Brain pericyte (primary cell): ENCODE measurements around the gene TXNDC11.

Source experiments
- DNase-seq: peaks from one replicate; pipeline ENCODE4 v3.0.0-alpha.2; 2012; ENCODE audit warnings: low read depth, low spot score

Gene TXNDC11

DNA sequence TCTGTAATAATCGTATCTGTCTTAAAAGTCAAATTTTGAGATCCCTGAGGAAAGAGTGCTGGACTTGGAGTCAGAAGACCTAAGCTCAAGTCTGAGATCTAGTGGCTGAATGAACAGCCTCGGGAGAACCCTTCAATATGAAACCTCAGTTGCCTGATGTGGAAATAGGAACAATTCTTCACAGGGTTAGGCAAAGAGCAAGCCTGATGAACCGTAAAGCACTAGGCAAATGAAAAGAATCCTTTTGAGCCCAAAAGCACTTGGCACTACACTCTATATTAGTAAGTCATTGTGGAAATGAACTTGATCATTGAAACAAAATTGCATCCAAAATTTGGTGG, 20.2 kb downstream of the TXNDC11 start:
- no peak for DNase-seq

DNA sequence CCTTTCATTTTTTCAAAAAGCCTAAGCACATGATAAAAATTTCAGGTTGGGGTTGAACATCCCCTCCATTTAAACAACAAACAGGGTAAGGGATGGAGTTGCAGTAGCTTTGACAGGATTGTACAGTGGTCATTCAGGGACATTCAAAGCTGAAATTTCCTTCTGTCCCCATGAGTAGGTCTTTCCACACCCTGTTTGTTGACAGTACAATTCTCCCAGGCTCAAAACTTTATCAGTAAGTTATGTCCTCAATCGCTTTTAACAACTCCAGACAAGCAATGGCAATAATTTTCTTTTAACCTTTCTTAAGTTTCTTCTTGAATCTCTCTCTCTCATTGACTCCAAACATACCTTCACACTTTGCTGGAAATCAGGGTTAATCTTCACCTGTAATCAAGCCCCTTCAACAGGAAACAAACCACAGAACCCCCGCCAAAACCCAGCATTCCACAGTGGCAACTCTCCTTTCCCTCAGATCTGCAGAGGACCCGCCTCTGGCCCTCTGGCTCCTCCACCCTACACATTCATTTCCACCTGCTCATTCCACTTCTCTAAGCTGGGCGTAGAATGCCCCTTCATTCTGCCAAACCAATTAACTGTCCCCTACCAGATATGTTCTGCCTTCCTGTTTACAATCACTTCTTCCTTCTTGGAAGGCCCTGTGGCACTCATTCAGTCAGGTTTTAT, 20.7 kb downstream of the TXNDC11 start:
- no peak for DNase-seq

DNA sequence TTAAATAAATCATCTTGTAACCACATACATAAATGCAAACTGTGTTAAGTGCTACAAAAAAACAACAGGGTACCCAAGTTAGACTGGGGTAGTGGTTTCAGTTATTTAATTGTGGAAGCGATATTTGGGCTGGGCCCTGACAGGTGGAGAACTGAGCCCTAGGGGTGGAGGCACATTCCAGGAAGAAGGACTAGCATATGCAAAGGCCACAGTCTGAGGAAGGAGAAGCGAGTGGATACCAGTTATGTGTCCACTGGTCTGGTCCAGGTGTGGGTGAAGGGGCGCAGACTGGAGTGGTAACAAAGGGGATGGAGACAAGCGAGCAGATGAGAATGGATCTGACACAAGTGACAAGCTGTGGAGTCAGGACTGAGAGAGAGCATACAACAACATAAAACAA, 22.9 kb downstream of the TXNDC11 start:
- no peak for DNase-seq

DNA sequence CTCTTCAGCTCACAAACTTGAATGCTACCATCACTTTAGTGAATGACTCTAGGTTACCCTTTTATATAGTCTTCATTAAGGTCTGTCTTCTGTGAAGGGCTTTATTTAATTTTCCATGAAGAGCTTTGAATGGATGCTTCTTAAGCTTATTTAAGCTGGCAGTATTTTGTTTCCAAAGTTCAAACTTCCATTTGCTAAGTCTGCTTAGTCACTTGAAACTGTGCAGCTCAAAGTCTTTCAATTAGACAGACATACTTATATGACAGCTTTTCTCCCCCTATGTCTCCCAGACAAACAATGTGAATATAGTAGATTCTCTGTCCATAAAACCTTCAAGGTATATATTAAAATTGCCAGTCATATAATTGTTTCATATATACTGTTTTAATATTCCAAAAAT, 23.5 kb downstream of the TXNDC11 start:
- no peak for DNase-seq

DNA sequence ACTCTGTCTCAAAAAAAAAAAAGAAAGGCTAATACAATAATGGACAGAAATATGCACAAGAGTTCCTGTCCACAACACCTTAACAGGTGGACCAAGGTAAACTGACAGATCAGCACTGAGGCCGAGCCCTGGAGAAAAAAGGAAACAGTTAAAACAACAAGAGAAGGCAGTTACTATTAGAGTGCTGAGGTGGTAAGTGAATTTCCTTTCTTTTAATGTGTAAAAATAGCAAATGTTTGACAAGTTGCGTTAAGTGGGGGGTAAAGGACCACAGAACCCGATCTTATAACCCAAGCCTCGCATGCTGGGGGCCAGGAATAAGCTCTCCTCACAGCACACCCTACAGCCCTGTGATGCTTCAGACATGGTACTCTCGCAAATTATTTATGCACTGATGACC, 24.8 kb downstream of the TXNDC11 start:
- no peak for DNase-seq

DNA sequence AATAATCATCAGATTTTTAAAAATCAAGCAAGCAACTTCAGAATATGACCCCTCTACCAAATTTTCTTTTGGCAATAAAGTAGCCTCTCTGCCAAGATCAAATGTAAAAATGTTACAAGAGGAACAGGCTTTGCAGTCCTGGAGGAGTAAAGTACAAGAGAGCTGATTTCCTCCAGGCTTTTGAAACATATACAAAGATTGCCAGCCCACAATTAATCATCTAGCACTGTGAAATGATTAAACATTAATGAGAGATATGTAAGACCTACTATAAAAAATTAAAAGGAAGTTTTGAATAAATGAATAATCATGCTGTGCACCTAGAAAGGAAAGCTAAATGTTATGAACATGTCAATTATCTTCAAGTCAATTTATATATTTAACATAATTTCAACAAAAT, 26.3 kb downstream of the TXNDC11 start:
- DNase-seq: no peak

DNA sequence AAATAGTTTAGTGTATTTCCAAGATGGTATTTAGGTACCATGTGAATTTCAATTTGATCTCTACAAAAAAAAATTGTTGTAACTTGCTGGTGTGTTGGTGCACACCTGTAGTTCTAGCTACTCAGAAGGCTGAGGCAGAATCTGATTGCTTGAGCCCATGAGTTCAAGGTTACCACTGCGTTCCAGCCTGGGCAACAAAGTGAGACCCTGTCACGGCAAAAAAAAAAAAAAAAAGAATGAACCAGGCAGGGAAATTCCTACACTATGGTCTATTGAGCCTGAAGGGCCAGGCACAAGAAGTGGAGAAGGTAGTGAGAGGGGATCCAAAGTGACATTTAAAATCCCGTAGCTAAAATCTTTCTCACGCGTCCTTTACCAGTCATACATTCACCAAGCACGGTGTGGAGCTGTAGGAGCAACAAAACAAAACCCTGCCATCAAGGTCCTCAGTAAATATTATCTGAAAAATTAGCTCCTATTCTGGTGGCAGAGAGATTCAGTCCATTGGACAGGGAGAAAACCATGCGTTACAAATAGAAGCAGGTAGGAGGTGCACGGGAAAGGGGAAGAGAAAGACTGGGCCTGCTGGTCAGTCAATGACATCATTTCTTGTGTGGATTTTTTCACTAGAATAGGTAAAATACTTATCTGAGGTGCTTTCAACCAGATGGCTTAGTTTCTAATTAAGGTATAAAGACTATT, 27.3 kb downstream of the TXNDC11 start:
- DNase-seq: no peak

DNA sequence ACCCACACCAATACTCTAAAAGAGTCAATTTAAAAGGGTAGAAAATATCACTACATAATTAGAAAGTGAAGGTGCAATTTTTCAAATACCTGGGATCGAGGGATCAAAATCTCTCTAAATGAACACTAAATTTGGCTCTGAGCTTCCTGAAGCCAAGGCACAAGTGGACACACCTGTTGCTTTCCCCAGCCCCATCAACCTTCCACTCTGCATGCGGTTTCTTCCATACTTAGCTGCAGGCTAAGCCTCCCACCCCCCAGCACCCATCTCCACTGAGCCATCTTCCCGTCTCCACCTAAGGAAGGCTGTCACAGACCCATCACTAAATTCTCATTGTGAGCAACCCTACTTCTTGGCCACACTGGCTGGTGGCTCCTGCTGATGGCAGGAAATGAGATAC, 30.5 kb downstream of the TXNDC11 start:
- DNase-seq: no peak

DNA sequence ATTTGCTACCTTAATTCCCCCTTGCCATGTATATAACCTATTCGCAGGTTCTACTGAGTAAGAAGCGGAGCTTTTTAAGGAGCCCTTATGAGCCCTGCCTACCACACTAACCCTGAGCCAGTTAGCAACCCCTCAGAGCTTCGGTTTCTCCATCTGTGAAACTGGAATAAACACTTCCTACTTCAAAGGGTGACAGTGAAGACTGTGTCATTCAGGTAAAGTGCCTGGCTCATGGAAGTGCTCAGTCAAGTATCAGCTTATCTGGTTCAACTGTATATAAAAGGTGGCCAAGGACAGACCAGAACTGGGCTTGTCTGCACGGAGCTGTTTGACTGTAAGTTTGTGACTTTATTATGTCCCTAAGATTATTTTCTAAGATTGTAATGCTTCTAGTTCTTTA, 31.0 kb downstream of the TXNDC11 start:
- no peak for DNase-seq

DNA sequence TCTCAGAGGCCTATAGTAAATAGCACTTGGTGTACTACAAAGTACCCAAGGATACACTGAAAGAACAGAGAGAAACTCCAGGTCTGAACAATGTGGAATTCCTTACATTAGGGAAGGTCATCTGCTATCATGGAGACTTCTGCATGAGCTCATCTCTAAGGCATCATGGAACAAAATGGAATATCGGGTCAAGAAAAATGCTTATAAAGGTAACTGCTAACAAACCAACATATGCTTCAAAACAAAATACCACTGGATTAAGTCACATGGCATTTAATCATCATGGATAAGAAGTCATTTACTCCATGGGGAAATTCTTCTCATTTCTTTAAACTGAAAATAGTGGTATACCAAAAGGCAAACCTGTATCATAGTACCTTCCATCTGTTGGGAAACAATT, 34.2 kb downstream of the TXNDC11 start:
- no peak for DNase-seq

DNA sequence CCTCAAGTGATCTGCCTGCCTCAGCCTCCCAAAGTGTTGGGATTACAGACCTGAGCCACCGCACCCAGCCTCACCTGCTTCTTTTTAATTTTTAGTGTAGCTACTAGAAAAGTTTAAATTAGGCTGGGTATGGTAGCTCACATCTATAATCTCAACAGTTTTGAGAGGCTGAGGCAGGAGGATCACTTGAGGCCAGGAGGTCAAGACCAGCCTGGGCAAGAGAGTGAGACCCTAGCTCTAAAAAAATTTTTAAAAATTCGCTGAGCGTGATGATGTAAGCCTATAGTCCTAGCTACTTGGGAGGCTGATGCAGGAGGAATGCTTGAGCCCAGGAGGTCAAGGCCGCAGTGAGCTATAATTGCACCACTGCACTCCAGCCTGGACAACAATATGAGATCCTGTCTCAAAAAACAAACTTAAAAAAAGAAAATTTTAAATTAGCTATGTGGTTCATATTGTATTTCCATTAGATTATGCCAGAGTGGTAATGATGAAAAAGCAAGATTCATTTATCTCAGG, 34.9 kb downstream of the TXNDC11 start:
- no peak for DNase-seq

DNA sequence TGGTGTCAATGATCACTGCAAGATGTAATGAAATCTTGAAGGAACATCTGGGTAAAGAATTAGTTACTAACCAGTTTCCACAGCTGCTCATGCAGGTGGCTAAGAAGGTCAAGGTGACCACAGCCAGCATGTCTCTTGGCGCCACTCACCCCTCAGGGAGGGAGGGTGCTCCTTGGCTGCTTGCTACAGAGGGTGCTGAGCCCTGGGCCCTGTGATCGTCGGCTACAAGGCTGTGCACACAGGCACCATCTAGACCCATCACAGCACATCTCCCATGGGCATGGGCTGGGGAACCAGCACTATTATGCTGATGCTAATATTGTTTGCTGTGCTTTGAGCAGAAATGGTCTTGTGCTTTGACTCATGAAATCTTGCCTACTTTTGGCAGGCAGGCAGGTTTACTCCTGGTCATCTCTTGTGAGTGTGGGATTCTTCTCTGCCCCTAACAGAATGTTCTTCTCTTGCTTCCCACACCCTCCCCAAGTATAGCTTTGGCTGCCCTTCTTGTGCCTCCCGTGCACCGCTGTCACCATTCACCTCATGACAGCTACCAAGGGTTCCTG, 36.4 kb downstream of the TXNDC11 start:
- DNase-seq: no peak

DNA sequence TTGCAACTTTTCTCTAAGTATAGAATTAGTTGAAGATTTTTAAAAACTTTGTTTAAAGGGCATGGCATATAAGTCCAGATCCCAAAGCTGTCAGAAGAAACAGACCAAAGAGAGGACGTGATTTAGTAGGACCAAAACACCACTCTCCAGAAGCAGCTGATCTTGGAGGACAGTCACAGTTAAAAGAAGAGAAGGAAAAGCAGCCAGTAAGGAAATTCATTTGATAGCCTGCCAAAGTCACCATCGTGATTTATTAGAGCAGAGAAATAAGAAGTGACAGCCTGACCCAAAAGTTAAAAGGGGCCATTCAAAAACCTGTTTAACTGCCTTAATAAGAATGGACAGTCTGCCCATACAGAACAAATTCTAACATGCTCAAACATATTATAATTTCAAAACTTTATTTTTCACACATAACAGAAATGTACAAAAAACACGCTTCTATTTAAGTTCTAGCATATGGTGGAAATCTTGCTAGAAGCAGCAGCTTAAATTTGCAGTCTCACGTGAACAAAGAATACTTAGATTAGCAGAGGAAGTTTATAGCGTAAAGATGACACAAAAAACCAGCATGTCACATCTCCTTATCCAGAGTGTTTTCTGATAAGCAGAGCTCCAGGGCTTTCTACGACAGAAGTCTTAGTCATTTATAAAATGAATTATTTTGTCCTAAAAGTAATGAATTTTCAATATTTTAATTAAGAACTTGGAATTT, 37.2 kb downstream of the TXNDC11 start:
- no peak for DNase-seq

DNA sequence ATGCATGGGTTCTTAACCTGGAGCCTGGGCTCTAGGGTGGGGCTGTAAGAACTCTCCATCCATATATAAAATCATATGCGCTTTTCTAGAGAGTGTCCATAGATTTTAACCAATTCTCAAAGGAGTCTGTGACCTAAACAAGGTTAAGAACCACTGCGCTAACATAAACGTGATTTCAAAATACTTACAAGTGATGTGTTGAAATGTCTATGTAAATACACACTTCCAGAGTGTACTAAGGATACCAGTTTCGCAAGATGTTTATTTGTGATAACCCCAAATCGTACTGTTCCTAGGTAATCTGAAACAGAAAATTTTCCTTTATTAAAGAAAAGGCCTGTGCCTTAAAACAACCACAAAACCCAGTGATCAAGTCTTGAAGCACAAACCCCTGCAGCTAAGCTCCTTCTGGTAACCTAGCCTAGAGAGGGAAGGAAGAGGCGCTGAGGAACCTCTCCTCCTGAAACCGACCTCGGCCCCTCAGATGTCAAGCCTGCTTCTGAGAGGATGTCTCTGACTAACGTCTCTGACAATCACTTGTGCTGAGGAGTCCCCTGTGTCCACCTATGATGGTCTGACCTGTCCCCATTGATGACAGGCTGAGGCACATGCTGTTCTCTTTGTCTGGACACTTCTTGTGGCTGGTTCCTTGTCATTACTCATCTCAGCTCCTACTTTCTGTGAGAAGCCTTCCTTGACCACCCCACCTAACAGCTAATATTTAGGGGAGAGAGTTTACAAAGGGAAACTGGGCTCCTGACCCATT, 42.2 kb downstream of the TXNDC11 start:
- DNase-seq: no peak

DNA sequence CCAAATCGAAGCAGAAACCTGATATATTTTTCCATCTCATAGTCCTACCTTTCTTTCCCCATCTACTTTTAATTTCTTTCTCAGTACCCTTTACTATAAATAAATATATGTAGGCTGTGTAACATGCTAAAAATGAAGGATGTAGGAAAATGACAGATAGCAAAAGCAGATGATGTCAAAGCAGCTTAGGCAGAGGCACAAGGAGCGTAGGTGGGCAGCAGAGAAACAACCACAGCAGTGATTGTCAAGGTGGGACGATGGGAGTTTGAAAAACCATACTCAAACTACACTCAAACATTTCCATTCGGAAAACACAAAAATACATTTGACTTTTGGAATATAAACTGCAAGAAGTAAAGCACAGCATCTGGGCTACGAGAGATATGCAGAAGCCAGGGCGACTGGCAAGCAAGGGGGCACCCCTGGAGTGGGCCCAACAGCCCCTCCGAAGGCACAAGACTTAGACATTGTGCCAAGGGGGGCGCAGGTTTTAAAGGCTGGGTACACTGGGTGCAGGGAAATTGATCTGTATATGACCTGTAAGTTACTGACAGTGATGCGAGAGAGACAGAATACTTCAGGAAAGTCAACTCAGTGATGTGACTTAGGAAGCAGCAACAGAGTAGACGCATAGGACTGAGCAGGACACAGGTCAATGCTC, 43.3 kb downstream of the TXNDC11 start:
- no peak for DNase-seq

DNA sequence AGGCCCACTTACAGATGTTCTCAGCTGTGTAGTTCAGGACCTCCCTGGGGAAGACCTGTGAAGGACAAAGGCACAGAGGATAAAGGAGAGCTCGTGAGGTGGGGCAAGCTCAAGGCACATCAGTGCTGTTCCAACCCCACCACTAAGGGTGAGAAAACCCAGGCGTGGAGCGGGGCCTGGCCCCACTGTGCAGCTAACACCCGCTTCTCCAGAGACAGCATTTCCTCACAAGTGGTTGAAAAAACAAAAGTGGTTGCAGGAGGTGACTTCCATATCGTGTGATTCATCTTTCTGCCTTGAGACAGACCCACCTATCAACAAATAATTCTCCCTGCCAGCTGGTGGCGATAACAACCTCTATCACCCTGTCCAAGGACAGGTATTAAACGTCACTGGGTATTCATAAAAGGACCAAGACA, 44.4 kb downstream of the TXNDC11 start:
- DNase-seq: no peak

DNA sequence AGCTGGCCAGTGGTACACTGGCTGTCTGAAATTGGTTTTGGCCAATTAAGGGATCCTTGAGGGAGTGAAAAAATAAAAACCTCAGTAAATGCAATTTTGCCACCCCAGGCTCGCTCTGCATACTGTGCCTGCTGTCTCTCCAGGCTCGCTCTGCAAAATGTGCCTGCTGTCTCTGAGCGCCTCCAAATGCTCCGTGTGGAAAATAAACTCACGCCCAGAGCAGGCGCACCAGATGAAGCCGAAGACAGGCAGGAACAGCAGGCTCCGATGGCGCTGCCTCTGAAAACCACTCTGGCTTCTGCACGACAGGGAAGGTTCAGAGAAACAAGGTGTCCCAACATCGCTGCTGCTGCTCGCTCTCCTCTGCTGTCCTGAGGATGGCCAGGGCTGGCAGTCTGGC, 45.3 kb downstream of the TXNDC11 start:
- no peak for DNase-seq

DNA sequence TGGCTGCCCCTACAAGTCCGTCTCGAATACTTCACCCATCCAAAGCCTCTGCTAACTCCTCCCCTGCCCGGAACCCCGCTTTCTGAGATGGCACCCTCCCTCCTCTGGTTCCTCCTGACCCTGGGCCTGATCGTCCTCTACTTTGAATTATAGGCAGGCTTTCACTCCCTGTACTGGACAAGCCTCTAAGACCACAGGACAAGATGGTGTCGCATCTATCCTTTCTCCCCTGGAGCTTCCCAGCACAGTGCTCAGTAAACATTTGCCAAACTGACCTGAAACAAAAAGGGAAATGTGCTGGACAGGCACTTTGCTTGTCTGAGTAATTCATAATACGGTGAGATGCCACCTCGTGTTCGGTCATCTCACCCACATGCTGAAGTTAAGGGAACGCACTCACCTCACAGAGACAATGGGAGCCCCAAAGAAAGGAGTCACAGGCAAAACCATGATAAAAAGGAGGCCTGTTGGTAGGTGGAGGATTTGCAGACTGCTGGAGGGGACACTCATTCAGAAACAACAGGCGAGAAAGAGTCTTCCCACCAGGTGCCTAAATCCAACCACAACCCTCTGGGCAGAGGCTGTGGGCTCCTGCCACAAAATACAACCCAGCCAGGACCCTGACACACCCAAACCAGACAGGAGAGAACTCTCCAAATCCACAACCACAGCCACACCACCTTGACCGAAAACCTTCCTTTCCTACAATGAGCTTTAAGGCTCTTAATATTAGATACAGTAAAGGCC, 46.2 kb downstream of the TXNDC11 start:
- DNase-seq: no peak

DNA sequence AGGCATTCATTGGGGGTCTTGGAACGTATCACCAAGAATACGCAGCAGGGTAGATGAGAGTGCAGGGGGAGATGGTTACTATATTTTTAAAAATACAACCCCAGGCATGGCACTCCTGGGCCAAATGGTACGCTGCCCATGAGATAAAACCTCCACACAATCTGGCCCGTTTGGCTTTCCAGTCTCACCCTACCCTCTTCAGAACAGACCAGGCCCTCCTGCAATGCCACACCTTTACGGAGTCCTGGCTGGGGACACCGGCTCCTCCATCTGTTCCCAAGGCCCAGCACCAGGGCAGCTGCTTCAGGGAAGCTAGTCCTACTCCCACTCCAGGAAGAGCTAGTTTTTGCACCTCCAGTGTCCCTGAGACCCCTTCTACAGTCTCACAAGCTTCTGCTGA, 50.0 kb downstream of the TXNDC11 start:
- DNase-seq: no peak

DNA sequence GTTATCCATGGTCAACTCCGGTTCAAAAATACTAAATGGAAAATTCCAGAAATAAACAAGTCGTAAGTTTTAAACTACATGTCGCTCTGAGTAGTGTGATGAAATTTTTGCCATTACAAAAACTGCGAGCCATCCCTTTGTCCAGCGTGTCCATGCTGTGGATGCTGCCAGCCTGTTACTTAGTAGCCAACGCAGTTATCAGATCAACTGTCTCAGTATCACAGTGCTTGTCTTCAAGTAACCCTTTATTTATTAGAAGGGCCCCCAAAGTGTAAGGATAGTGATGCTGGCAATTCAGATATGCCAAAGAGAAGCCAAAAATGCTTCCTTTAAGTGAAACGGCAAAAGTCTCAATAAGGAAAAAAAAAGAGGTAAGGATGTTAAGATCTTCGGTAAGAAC, 50.5 kb downstream of the TXNDC11 start:
- DNase-seq: no peak

DNA sequence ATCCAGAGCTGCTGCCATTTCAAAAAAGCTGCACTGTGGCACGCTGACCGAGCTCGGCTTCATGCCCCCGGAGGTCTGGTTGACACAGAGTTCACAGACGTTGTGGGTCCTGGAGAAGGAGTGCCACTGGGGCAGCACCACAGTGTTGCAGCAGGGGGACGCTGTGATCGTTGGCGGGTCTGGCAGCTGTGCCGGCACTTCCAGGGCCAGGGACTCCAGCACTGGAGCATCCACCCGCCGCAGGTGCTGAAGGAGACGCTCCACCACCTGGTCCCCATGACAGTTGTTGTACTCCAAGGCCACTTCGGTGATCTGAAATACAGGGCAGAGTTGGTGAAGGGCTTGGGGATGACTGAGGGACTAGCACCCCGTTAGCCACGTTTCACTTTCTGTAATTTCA, 50.9 kb downstream of the TXNDC11 start:
- no peak for DNase-seq
